ENCODE measurements around the gene FBXL14.
"Not testable (repeated sequence)": the region's sequence is repeated elsewhere in the genome, so short reads cannot be mapped to it uniquely, and the experiment has no call there.

The FBXL14 gene

GRCh38 chr12:1566449-1567135, 27.8 kb downstream of the FBXL14 start:
- no peak for DNase-seq

- DNase-seq = no peak
These were observed 29.2 kb downstream of the FBXL14 start for GRCh38 chr12:1565172-1565571.

GRCh38 chr12:1564067-1564466, 30.3 kb downstream of the FBXL14 start:
- DNase-seq = no peak

GRCh38 chr12:1562813-1563407, 31.5 kb downstream of the FBXL14 start:
- DNase-seq = no peak

- no peak for DNase-seq
These were observed 33.7 kb downstream of the FBXL14 start for GRCh38 chr12:1560704-1561103.

- DNase-seq = no peak
These were observed 34.7 kb downstream of the FBXL14 start for GRCh38 chr12:1559676-1560091.

GRCh38 chr12:1558108-1558507, 36.3 kb downstream of the FBXL14 start:
- DNase-seq = not testable (repeated sequence)

- no peak for DNase-seq
These were observed 40.1 kb downstream of the FBXL14 start for GRCh38 chr12:1553987-1554982.

- no peak for DNase-seq
These were observed 40.8 kb downstream of the FBXL14 start for GRCh38 chr12:1553536-1553935.

GRCh38 chr12:1552911-1553491, 41.4 kb downstream of the FBXL14 start:
- no peak for DNase-seq

- no peak for DNase-seq
These were observed 42.2 kb downstream of the FBXL14 start for GRCh38 chr12:1552171-1552570.

- no peak for DNase-seq
These were observed 42.9 kb downstream of the FBXL14 start for GRCh38 chr12:1551496-1551895.

- no peak for DNase-seq
These were observed 47.3 kb downstream of the FBXL14 start for GRCh38 chr12:1546931-1547640.

- no peak for DNase-seq
These were observed 49.2 kb downstream of the FBXL14 start for GRCh38 chr12:1544996-1545700.

GRCh38 chr12:1542599-1542998, 51.8 kb downstream of the FBXL14 start:
- DNase-seq = no peak

- no peak for DNase-seq
These were observed 53.7 kb downstream of the FBXL14 start for GRCh38 chr12:1540690-1541089.

- no peak for DNase-seq
These were observed 55.2 kb downstream of the FBXL14 start for GRCh38 chr12:1539135-1539534.

GRCh38 chr12:1536817-1537216, 57.6 kb downstream of the FBXL14 start:
- no peak for DNase-seq

- no peak for DNase-seq
These were observed 59.6 kb downstream of the FBXL14 start for GRCh38 chr12:1534748-1535147.

GRCh38 chr12:1533602-1534304, 60.6 kb downstream of the FBXL14 start:
- no peak for DNase-seq

GRCh38 chr12:1533205-1533601, 61.2 kb downstream of the FBXL14 start:
- DNase-seq = no peak

All from midbrain (tissue), 1 donor.